NCI-H2029 treated with DMSO at 0.1 percent for 48 hours (cell line): ENCODE results near the gene MRPS5.

Source experiments
- DNase-seq: peaks from one replicate; lab custom pipeline; 2025; lab: John Stamatoyannopoulos, UW

Gene MRPS5

DNA sequence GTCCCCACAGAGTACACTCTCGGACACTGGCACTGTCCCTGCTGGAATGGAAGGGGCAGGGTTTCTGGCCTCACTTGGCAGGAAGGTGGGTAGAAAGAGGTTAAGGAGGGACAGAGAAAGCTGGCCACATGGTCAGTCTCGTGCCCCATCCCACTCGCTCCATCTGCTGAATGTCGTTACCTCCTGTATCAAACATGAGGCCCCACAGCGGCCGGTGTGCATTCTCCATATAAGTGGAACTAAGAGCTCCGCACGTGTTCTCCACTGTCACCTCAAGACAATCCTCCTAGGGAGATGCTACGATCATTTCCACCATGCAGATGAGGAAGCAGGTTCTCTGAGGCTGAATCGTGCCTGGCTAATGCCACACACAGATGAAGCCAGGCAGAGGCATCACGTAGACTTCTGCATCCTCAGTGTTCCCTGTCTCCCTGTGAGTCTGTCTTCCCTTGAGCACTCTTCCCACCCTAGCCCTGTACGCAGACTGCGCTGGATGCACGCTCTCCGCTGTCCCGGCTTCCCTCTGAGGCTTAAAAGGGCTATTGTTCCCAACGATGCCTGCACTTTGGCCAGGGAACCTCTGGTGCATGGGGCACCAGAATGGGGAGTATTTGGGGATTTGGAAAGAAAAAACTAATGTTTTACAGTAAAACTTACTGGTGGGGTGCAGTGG, 61.0 kb downstream of the MRPS5 start:
- DNase-seq = no peak

DNA sequence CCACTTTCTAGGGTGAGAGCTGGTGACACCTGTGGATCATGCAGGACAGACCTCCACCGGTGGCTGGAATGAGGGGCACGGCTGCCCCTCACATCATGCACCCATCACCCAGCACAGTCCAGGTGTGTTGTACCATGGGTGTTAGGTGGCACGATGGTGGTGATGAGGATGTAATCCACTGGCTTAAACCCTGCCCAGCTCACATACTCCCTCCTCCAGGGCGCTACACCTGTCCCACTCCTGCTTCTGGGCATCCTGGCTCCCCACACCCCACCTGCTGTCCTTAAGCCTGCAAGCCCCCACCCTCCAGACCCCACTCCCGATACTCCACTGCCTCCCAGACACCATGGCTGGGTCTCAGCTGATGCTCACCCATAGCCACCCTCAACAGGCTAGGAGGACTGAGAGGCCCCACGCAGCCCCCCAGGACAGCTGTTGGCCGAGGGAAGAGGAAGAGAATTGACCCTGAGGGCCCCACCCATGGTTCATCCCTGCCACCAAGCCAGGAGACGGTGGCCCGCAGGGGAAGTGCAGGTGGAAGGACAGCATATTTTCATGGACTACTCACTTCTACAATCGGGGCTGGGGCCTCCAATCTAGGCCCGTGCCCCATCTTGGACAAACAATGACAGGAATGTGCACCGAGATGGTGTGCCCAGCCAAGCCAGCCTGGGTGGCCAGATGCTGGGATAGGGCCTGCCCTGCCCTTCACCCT, 61.8 kb downstream of the MRPS5 start:
- DNase-seq = no peak

DNA sequence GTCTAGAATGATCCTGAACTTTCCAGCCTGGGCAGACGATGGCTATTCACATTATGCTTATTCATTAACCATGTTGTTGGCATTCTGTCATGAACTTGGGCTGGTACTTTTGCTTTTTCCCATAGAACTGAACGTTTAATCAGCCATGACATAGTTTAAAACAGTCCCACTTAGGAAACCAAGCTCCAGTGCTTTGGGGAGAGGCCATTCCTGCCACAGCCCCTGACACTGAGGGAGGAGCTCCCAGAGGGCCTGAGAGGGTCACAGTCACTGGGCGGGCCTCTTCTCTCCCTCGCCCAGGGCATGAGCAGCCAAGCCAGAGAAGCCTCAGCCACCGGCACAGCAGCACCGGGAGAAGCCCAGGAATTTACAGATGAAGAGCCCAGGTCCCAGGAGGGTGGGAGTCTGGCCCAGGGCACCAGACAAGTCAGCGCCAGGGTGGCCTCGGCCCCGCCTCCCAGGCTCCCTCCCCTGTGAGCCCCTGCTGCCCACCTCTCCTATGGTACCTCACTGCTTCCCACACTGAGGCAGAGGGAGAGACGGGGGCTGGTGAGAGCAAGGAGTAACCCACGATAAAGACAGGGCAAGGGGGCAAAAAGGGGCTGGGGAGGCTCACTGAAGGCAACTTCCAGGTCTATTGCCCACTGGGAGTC, 62.5 kb downstream of the MRPS5 start:
- DNase-seq = no peak

DNA sequence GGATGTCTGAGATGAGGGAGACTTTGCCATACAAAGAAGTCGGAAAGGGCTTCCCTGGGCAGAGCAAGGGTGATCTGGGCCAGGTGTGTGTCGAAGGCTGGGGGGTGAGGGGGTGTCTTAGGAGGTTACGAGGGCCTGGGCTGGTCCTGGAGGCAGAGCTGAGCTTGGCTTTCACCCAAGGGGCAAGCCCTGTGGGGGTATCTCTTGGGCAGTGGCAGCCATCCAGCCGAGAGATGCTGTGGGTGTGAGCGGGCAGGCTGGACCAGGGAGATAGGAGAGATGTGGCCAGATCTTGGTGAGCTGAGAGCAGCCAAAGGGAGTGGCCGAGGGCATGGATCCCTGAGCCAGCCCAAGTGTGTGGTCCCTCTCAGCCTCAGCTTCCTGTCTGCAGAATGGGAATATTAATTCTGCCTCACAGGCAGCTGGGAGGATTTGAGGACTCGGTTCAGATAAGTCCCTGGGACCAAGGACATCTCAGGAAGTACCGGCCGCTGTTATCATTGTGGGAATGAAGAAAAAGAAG, 63.1 kb downstream of the MRPS5 start:
- no peak for DNase-seq

DNA sequence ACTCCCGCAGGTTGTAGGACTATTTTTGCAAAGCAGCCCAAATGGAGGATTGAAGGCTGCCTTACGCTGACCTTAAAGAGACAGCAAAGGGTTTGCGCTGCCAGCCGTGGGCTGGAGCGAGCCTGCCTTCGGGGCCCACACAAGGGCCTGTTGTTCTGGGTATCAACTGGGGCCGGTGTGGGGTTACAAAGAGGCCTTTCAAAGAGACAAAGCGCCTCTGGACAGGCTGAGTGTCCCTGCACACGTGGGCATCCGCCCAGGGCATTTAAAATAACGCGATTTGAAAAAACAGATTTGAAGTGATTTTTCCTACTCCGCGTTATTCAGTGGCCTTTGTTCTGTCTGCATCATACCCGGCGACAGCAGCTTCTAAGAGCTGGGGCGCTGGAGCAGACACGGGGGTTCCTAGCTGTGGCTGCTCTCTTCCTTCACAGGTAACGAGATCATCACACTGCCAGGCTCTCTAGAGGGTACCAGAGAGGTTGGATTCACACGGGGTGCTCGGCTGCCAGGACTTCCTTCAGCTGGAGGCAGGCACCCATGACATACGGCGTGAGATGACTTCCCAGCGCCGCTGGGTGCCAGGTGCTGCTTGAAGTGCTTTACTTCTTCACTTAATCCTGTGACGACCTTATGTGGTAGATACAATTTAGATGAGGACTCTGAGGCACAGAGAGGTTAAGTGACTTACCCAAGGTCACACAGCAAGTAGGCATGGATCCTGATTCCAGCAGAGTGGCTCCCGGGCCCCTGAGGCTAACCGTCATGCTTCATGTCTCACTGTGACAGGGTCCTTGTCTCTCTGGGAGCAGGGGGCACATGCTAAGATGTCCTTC, 63.9 kb downstream of the MRPS5 start:
- no peak for DNase-seq

DNA sequence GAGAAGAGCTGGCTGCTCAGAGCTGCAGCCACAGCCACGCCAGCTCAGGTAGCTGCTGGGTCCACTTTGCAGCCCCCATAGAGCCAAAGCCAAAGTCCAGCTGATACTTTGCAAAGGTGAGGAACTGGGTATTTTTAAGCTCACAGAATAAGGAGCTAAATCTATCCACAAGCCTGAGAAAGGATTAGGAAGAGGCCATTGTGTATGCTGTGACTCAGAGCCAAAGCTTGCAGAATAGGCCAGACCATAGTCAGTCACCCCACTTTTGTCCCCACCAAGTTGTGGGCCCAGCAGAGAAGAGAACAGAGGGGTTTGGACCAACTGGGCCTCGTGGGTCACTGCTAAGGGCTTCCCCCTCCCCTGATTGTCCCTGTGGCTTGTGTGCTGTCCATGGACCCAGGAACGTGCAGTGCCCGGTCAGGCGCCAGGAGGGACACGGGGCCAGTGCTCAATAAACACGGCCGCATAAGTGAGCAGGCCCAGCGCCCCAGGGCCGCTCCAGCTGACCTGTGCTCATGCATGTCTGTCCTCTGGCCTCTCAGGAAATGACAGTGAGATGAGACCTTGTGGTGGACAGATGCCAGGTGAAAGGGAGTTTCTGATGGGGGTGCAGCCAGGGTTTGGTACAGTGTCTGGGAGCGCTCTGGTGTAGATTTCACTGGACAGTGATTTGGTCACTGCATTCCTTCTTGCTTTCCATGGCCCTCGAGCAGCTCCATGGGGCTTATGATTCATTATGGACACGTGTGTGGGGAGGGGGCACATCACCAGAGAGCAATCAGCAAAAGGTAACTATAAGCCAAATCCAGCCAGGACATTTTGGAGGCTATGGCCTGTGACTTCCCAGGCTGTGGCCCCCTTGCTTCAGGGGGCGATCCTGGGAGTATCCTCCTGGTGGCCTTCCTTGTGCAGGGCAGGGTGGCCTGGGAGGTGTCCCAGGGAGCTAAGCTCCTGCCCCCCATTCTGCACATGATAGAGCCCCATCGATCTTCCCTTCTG, 64.8 kb downstream of the MRPS5 start:
- no peak for DNase-seq

DNA sequence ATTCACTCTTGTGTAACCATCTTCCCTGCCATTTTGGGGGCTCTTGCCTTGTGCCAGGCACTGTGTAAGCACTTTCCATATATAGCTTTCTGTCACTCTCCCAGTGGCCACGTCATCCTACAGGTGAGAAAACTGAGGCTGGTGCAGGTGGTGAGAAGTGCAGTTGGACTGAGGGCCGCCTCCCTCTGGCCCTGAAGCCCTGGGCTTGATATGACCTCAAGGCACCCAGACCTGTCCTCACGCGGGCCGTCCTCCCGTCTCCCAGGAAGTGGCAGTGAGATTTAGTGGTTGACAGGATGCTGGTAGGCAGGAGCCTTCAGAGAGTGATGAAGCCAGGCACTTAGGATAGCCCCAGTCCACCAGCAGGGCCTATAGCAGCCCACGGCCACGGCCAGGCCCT, 65.6 kb downstream of the MRPS5 start:
- DNase-seq = no peak

DNA sequence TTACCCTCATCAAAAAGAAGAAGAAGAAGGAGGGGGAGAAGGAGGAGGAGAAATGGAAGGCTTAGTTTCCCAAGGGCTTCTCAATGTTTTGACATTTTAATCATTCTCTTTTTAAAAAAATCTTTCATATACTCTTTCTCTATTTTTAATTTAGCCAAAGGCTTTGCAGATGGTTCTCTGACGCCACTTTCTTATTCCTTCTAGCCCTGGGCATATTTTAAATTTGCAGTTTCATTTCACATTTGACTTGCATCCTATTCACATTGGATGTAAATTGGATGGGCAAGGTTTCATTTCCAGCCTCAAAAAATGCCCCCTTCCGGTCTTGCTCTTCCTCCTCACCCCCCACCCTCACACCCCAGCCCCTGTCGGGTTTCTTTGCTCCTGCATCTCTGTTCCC, 66.3 kb downstream of the MRPS5 start:
- DNase-seq = no peak

DNA sequence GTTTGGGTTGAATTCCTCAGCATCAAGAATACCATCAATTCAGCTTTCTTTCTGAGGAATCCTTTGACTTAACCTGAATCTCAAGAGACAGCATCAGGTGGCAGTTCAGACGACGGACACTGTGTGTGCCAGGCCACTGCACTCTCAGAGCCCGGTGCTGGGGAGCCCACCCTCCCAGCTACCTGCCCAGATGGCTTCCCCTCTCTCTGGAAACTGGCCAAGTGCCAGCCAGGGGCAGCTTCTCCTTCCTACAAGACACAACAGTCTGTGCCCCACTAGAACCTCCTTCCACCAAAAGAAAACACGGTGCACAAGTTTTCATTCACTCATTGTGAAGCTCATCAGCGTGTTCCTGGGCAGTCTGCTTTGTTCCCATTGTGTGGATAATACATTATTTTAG, 67.6 kb downstream of the MRPS5 start:
- DNase-seq = no peak

DNA sequence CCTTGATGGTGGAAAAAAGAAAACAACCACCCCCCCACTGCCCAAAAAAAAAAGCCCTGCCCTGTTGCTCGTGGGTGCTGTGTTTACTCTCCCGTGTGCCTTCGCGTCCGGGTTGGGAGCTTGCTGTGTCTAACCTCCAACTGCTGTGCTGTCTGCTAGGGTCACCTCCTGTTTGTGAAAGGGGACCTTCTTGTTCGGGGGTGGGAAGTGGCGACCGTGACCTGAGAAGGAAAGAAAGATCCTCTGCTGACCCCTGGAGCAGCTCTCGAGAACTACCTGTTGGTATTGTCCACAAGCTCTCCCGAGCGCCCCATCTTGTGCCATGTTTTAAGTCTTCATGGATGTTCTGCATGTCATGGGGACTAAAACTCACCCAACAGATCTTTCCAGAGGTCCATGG, 68.1 kb downstream of the MRPS5 start:
- DNase-seq = no peak

DNA sequence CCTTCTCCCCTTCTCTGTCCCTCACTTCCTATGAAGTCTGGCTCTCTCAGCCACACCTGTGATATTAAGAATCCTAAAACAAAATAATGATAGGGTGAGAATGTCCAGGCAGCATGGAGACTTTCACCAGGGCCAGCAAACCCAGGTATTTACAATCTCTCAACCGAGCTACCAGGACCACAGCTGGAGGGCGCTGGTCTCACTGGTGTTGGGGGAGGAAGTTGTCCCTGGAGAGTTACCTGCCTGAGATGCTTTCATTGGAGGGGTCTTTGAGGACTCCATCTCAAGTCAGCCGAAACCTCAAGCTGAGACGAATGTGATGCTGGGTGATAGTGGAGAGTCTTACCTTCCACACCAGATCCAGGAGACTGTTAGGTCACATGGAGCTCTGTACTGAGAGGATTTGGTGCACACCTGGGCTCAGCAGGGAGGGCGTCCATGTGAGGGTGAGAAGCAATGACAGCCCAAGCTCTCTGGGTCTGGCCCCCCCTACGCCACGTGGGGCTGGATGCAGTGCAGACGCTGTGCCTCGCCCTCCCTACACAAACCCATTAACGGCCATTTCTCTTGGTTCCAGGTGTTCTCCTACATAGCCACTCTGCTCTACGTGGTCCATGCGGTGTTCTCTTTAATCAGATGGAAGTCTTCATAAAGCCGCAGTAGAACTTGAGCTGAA, 68.7 kb downstream of the MRPS5 start:
- no peak for DNase-seq

DNA sequence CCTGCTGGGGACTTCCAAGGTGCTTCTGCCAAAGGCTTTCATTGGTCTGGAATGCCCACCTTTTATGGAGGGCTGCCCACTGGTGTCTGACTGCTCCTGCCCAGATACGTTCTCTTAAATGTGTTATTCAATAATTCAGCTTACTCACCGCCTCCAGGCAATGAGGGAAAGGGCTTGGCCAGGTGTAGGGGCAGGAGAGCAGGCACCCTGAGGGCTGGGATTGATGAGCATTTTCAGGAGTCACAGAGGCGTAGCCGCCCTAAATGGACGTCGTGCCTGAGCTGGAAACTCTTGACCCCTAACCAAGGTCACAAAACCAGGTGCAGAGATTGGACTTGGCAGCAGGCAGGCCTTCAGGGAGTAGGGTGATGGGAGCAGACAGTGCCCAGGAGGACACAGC, 69.3 kb downstream of the MRPS5 start:
- DNase-seq = no peak

DNA sequence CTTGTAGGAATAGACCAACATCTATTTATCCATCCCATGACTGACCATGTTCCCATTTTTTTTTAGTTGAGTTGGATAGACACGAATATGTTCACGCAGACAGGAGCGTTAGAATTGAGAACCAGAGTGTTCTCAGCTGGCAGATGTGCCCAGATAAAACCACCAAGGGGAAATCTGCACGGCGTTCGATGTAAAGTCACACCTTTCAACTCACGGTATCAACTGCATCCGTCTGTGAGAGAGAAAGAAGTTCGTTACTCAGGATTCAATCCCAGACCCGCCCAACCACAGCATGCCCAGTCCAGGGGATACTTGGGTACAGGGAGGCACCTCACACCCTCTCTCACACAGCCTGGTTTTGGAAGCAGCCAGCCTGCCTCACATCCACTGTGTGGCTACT, 70.0 kb downstream of the MRPS5 start:
- no peak for DNase-seq

DNA sequence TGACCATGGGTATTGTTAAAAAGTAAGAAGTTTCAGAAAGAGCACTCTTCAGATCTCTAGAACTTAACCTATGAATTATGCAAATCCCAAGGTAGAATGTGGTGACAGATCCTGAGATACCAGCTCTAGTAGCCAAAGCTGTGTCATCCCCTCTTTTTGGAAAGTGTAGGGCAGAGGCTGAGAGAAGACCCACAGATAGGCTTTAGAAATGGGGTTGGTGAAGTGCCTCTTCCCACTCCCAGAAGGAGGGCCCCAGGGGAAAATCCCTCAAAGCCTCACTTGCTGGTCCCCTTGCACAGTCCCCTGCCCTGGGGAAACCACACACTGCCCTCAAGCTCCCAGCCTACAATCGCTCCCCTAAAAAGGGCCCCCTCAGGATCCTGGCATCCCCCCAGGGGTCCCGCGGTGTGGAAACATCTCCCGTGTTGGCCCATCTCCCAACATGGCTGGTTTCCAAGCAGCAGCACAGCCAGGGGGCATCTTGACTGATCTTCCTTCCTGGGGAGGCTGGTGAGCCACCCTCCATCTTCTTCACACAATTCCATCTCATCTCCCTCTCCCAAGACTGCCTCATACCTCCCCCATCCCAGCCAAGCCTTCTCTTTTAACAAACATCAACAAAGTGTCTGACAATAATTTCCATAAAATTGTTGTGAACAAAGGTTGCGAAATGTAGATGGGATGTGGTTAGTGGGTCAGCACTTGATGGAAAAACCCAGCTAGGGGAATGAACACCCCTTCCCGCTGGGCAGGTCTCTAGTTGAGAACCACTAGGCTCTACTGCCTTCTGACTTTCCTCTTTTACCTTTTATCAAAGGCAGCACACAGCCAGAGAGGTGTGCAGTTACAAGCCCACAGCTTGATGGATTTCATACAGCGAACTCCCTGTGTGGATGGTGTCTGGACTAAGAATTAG, 71.0 kb downstream of the MRPS5 start:
- no peak for DNase-seq

DNA sequence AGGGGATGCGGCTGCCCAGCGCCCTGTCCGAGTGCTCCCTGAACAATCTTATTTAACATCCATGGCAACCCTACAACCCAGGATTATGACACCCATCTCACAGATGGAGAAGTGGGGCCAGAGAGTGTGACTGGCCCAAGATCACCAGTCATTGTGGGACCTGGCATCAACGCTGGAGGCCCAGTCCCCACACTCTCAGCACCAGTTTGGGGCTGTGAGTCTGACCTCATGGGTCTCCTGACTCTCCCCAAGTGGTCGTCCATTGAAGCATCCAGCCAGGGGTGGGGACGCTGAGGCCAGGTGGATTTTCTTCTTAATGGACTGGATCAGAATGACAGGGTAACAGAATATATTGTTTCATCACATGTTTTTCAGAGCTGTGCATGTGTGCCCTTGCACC, 71.6 kb downstream of the MRPS5 start:
- DNase-seq = no peak

DNA sequence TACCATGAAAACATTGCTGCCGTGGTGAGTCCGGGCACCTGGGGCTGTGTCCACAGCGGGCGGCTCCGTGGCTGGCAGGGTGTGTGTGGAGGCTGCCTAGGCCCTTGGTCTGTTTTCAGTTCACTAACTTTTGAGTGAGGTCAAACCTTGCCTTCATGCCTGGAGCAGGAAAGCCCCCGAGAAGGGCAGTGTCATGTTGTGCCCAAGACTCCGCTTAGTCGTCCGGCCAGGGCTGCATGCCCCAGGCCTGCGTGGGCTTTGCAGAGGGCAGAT, 72.0 kb downstream of the MRPS5 start:
- DNase-seq = no peak

DNA sequence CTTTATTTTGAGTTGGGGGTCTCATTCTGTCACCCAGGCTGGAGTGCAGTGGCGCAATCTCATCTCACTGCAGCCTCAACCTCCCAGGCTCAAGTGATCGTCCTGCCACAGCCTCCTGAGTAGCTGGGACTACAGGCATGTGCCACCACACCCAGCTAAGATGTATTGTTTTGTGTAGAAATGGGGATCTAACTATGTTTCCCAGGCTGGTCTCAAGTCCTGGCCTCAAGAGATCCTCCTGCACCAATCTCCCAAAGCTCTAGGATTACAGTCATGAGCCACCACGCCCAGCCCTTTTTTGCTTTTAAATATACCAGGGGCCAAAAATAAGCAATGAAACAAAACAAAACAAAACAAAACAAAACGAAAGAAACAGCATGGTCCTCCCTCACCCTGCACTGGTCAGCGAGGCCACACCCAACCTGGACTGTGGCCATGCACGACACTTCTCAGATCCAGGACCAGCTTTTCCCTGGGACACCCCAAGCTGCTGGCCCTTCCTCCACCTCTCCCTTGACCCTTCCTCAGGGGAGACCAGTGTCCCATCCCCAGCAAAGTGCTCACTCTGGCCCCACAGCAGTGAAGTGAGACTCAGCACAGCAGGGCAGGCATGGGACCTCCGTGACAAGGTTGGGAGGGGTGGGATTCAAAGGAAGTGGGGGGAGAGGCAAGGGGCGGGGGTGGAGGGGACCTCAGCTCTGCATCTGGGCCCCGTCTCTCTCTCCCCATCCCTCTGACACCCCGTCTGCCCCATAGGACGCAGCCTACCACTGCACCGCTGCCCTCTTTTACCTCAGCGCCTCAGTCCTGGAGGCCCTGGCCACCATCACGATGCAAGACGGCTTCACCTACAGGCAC, 72.6 kb downstream of the MRPS5 start:
- DNase-seq = no peak

DNA sequence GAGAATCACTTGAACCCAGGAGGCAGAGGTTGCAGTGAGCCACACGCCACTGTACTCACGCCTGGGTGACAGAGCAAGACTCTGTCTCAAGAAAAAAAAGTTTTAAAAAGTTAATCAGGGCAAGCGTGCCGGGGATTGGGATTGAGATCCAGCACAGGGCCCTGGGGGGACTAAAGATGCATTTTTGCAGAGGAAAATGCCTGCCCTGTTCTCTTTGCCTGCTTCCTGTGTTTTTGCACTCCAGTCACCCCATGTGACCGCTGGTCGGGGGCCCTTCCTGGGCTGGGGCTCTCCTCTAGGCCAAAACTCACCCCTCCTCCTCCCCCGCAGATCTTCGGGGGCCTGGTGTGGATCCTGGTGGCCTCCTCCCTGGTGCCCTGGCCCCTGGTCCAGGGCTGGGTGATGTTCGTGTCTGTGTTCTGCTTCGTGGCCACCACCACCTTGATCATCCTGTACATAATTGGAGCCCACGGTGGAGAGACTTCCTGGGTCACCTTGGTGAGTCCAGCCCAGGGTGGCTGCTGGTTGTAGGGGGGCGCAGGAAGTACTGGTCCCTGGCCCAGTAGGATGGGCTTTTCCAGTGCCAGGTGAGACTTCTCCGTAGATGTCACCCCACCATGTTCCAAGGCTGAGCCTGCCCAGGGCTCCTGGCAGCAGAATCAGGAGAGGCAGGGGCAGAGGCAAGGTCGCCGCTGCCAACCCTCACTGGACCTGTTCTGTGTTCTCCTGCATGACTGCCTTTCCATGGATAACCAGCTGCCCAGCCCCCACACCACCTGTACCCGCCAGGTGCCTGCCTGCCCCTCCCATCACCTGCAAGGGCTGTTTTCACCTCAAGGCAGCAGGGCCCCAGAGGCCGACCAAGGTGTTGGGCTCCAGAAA, 73.7 kb downstream of the MRPS5 start:
- DNase-seq = no peak
